Kidney capillary endothelial cell (primary cell): ENCODE results near the gene UNC5A.

Experiments
- DNase-seq: peaks from one replicate; pipeline ENCODE4 v3.0.0-alpha.2; 2018; ENCODE audit warnings: low spot score

UNC5A gene

DNA sequence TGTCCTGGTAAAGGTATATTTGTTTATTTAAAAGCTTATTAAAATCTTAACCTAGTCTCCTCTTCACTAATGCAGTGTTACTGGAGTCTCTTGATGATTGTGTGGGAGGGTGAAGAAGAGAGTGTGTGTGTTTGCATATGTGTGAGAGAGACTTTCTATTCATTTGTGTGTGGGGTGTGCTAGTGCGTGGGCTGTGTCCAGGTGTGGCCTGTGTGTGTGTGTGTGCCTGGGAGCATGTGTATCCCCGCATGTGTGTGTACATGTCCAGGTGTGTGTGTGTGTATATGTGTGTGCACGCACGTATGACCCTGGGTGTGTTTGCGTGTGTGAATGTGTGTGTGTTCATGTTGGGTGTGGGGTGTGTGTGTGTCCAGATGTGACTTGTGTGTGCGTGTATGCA is 10.3 kb upstream of the UNC5A start:
- no peak for DNase-seq

GRCh38 chr5:176802116-176802784 is 8.1 kb upstream of the UNC5A start:
- no peak for DNase-seq

DNA sequence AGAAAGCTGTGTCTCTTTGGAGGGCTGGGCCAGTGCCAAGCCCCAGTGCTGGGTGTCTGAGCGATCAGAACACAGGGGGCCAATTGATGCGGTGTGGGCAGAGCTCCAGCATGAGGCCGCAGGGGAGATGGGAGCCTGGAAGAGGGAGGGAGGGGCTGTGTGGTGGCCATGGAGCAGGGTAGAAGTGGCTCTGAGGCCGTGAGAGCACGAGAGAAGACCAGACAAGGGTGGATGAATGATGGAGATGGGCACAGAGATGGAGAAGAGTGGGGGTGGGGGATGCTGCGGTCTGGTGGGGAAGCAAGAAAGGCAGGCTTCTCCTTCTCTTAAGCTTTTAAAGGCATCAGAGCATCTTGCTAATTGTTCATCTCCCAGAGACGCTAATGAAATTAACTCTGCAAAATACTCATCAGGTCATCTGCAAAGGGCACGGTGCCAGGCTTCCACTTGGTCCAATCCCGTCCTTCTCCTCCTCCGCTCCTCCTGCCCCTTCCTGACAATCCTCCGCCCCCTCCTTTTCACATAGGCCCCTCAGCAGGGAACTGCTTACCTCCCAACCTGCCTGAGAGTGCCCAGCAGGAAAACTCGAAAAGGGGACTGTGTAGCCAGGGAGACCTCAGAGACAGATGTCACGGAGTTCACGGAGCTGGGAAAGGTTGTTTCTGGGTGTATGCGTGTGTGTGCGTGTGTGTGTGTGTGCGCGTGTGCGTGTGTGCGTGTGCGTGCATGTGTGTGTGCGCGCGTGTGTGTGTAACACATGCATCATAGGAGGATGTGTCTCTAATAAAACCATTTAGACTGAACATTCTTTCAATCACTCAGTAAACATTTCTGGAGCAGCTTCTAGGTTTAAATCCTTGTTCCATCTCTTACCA is 7.1 kb upstream of the UNC5A start:
- no peak for DNase-seq

GRCh38 chr5:176803943-176804498 is 6.3 kb upstream of the UNC5A start:
- no peak for DNase-seq

GRCh38 chr5:176806137-176806536 is 4.2 kb upstream of the UNC5A start:
- DNase-seq: no peak

- no peak for DNase-seq
These were observed 747 bp upstream of the UNC5A start for GRCh38 chr5:176809544-176810080.

DNA sequence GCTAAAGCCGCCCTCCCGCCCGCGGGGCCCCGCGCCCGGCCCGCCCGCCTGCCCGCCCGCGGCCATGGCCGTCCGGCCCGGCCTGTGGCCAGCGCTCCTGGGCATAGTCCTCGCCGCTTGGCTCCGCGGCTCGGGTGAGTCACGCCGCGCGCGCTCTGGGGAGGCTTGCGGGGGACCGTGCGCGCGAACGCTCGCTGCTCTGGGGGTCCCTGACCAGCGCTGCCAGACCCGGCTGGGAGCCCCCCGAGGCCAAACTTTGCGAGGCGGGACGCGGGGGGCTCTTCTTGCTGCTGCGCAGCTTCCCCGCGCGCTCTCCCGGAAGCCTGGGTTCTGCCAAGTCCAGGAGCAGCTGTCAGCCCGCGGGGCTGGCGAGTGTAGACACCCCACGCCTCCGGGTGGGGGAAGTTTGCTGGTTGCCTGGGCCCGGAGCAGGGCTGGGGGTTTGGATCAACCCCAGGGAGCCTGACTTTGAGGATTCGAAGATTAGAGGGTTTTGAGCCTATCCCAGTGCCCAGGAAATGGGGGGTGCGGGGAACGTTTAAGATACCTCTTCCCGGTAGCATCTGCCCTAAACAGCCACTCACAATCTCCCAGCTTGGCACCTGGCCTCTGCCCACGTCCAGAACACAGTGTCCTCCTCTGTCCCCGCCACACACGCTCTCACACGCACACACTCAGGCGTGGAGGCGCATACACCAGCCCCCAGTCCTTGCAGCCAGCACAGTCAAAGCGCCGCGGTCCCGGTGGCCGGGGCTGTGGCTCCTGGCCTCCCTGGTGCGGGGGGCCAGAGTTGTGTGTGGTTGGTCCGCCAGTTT is 535 bp downstream of the UNC5A start:
- no peak for DNase-seq

DNA sequence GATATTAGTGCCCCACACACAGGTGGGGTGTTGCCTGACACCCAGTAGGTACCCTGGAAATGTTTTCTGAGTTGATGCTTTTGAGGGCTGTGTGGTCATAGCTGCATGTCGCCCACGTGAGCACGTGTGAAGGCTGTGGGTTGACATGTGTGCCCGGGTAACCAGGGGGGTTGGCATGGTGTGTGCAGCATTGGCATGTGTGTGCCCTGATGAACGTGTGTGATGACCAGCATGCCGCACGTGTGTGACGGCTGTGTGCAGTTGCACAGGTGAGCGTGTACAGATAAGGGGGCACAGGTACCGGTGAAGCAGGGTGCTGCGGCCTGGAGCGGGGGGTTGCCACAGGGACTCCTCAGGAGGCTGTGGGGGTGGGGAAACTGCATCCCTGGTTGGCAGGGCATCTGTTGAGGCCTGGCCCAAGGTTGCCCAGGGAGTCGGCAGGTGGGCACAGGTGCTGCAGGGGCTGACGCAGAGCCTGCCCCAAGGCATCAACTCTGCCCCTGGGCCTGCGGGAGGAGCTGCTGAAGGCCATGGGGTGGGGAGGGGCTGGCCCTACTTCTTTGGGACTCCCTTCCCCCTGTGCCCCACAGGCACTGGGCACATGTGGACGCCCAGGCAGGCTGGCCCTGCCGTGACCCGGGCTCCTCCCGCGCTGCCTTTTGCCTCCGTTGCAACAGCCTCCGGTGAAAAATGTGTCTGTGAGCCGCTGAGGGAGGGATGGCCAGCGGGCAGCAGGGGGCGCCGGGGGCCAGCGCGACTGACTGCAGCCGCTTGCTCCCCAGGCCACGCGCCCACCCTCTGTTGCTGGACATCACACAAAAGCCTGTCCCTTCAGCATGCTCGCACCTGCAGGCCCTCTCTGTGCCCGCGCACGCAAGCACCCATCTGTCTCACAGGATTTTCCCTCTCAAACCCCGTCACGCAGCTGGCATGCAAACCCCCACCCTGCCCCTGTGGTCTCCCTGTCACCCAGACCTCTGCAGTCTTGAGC is 2.2 kb downstream of the UNC5A start:
- no peak for DNase-seq

DNA sequence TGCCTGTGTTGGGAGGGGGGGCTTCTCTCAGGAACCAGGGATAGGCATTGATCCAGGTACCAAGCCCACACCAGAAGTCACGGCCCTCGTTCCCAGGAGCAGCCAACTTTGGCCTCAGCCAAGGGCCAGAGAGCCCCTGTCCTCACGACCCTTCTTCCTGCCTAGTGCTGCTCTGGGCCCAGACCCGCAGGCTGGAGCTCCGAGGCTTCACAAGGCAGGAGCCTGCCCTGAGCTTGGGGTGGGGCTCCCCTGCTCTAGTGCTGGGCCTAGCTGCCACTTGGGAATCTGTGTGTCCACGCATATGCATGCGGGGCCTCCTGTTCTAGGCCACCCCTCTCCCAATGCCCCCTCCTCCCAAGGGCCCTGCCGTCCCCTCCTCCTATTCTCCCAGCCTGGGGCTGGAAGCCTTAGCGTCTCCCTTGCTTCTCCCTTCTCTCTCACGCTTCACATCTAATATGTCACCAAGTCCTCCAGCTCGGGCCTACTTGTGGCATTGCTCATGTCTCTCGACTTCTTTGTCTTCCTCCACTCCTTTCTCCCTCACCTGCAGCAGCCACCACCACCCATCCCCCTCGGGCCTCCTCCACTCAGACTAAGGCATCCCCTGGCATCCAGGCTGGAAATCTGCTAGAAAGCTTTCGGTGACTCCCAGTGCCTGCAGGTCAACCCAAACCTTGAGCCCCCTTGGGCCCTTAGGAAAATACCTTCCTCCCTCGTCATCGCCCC is 3.4 kb downstream of the UNC5A start:
- no peak for DNase-seq

GRCh38 chr5:176814313-176814685 is 3.9 kb downstream of the UNC5A start:
- no peak for DNase-seq

GRCh38 chr5:176814836-176815438 is 4.6 kb downstream of the UNC5A start:
- DNase-seq: no peak

DNA sequence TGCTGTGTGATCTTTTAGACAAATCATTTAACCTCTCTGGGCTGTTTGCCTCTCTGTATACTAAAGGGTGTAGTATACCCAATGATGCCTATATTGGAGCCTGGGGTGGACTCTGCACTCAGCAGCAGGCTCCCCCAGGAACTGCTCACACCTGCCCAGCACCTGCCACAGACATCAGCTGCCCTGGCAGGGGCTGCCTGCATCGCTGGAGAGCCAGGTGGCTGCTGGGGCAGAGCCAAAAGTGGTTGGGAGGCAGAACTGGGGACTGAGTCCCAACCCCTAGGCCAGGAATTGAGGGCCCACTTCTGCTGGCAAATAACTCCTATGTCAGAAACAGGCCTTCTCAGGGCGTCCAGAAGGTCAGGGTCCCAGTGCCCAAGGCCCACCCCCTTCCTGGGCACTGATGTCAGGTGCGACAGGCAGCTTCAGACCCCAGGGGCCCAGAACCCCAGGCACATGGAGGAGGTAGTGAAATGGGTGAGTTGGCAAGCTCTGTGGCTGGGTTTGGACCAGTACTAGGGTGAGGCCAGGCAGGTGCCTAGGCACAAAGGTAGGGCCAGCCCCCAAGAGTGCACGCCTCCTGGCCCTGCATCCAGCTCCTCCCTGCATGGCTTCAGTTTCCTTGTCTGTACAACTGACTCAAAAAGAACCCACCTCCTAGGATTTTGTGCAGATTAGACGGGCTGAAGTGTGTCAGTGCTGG is 5.8 kb downstream of the UNC5A start:
- no peak for DNase-seq

DNA sequence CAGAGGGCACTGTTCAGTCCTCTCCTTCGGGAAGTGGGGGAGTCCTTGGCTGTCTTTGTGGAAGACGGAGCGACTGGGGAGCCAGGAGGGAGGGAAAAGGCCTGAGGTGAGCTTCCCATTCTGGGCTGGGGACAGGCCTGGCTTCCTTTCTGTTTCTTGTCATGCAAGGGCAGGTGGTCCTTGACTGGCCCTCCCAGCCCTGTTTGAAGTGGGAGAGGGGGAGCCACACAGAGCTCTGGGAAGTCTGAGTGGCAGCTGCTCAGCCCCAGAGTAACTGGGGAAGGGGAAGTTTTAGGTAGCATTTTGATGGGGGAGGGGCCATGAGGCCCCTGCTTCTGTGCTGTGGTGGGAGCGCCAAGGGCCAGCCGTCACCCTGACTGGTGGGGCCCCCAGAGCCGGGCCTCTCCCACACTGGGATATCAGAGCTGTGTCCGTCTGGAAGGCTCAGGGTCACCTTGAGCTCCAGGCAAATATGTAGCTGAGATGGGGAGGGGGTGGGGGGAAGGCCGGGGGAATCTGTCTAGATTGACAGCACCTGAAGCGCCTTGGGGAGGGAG is 6.5 kb downstream of the UNC5A start:
- DNase-seq: no peak

- no peak for DNase-seq
These were observed 7.0 kb downstream of the UNC5A start for GRCh38 chr5:176817369-176817840.

GRCh38 chr5:176817841-176818377 is 7.5 kb downstream of the UNC5A start:
- no peak for DNase-seq

DNA sequence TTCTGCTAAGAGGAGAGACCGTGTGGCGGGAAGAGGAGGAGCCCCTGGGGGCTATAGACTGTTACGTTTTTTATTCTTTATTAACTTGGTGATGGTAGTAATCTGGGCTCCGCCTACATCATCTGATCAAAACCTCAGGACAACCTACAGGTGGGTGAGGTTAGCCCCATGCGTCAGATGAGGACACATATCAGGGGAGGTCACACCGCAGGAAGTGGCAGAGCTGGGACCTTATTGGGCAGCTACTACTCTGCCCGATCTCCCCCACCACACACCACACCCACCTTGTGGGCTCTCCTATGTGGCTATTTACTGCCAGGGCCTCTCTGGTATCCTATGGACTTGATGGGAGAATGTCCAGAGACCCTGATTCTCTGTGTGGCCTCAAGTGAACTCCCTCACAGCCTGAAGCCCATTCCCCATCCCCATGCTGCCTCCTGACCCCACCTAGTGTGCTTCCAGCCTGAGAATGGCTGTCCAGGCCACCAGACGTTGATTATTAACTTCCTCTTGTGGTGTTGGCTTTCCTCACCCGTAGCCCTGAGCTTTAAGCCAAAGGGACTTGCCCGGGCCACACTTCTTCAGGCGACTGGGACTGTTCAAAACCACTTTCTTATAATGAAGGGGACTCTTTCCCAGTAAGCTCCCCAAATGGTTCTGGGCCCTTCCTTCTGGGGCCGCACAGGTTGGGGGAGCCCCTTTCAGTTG is 8.2 kb downstream of the UNC5A start:
- DNase-seq: no peak

DNA sequence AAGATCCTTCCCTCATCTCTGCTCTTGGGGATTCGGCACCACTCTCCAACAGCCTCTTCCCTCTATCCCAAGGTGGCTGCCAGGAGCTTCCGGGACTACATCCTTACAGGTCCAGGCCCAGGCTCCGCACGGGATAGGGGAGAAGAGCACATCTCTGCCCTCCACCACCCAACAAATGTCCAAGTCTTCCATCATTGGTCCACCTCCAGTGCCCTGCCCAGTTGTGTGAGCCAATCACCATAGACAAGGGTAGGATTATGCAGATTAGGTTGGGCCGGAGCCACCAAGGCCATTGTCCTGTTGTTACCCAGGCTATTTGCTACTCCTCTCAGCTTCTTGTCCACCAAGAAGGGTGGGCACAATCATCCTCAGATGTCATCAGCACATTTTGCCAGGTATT is 9.1 kb downstream of the UNC5A start:
- DNase-seq: no peak

DNA sequence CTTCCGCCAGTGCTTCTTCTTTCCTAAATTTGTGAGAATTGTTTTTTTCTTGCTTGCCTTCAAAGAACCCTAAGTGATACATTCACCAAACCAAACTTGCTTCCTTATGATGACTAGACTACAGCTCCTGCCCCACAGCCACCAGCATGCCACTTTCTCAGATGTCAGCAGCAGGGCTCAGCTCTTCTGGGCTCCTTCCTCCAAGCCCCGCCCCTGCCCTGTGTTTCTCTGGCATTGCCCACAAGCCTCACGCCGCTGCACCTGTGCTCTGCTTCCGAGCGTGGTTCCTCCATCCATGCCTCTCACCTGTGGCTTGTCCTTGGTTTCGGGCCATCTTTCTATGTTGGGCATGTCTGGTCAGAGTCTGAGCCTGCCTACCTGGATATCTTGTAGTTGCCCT is 10.6 kb downstream of the UNC5A start:
- no peak for DNase-seq
